GM10266 (cell line): ENCODE measurements around the gene KHK.

Experiments used
- DNase-seq: peaks from one replicate; pipeline ENCODE4 v3.0.0; 2012; ENCODE audit errors: extremely low spot score
- TF ChIP-seq, protein P1 (sequence below): IDR thresholded peaks from 2 replicates; pipeline ENCODE4 v1.5.1; 2012; ENCODE audit warnings: mild to moderate bottlenecking, low read depth; ENCODE audit not compliant: control insufficient read depth, insufficient read depth; ENCODE audit errors: missing control alignments

Gene KHK

DNA sequence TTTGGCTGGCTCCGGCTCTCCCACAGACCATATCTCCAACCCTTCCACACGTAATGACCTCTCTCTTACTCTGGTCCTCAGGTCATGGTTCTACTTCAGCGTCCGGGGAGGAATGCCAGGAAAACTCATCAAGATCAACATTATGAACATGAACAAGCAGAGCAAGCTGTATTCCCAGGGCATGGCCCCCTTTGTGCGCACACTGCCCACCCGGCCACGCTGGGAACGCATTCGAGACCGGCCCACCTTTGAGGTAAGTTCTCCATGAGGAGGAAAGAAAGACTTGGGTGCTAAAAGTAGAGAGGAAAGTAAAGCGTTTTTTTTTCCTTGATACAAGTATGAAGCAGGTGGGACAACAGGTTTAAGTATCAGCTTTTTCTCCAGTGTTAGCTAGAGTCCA, 33.3 kb upstream of the KHK start:
- TF ChIP-seq, protein P1, sequence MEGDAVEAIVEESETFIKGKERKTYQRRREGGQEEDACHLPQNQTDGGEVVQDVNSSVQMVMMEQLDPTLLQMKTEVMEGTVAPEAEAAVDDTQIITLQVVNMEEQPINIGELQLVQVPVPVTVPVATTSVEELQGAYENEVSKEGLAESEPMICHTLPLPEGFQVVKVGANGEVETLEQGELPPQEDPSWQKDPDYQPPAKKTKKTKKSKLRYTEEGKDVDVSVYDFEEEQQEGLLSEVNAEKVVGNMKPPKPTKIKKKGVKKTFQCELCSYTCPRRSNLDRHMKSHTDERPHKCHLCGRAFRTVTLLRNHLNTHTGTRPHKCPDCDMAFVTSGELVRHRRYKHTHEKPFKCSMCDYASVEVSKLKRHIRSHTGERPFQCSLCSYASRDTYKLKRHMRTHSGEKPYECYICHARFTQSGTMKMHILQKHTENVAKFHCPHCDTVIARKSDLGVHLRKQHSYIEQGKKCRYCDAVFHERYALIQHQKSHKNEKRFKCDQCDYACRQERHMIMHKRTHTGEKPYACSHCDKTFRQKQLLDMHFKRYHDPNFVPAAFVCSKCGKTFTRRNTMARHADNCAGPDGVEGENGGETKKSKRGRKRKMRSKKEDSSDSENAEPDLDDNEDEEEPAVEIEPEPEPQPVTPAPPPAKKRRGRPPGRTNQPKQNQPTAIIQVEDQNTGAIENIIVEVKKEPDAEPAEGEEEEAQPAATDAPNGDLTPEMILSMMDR: no peak
- DNase-seq: no peak

- TF ChIP-seq, protein P1: no peak
- DNase-seq: no peak
Measured at GRCh38 chr2:27053776-27054175, 32.8 kb upstream of the KHK start.

GRCh38 chr2:27054721-27055120, 31.9 kb upstream of the KHK start:
- TF ChIP-seq, protein P1: no peak

DNA sequence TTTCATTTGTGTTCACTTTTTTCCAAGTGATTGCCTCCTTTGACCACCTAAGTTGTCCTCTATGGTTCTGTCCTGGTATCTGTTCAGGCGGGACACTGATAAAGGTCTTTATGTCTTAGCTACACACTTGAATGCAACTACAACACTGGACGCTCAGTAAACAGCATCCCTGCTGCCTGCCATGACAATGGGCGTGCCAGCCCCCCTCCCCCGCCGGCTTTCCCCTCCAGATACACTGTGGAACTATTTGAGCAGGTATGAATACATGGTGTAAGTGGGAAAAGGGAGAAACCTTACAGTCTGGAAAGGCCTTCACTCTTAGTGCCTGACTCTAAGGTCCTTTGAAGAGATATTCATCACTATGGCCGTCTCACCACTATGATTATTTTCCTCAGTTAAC, 29.4 kb upstream of the KHK start:
- DNase-seq: no peak

More at GRCh38 chr2:27054721-27055120, 31.9 kb upstream of the KHK start:
- DNase-seq: no peak

DNA sequence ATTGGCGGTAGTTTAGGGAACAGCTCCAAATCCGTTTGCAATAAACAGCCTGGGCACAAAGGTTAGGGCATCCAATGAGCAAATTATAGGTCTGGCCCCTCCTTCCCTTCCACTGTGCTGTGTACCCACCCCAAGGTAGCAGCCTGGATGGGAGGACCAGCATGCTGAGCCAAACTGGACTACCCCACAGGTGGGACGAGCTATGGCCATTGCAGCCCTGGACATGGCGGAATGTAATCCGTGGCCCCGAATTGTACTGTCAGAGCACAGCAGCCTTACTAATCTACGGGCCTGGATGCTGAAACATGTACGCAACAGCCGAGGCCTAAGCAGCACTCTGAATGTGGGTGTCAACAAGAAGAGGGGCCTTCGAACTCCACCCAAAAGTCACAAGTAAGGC, 28.4 kb upstream of the KHK start:
- DNase-seq: no peak
- TF ChIP-seq, protein P1: no peak

More for the DNA sequence above, 29.4 kb upstream of the KHK start:
- TF ChIP-seq, protein P1: no peak

DNA sequence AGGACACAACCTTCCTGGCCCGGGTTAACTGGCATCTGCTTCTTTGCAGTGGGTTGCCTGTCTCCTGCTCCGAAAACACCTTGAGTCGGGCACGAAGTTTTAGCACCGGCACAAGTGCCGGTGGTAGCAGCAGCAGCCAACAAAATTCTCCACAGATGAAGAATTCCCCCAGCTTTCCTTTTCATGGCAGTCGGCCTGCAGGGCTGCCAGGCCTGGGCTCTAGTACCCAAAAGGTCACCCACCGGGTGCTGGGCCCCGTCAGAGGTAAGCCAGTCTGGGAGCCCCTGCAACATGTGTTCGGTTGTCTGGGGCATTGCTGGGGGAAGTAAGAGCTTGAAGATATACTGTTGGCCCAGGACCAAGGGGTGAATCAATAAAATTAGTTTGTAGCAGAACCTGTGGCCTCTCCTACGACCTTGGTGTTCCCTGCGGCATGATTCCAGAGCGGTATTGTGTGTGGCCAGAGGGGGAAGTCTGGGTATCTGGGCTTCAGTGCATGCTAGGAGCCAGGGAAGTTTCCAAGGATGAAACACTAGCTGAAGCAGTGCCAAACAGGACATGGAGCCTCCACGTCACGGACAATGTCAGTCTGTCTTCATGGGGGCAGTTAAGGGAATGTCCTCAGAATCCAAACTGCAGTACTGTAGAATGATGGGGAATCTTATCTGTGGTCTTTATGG, 27.3 kb upstream of the KHK start:
- no peak for DNase-seq
- TF ChIP-seq, protein P1: no peak

- TF ChIP-seq, protein P1: no peak
- no peak for DNase-seq
Measured at GRCh38 chr2:27060323-27060722, 26.2 kb upstream of the KHK start.
